A673 (cell line): ENCODE measurements around the gene PSG4. TPM values are rescaled to one million over a fixed set of nuclear protein-coding genes. Genes with fewer than 3 reads are reported as not detected.
"Not testable (repeated sequence)": the region's sequence is repeated elsewhere in the genome, so short reads cannot be mapped to it uniquely, and the experiment has no call there.

ENCODE experiments used
- BruUV-seq: library from RNA; stranded (reverse); fragments of 400-500 nt; replicated peaks from 2 replicates; lab custom pipeline; 2021; lab: Mats Ljungman, UMichigan
- CTCF ChIA-PET: fragments of 300-600 bp; sonication (Branson Sonifier 250); formaldehyde crosslinking; loops from one replicate; lab custom pipeline; 2022; ENCODE audit warnings: antibody characterized with exemption; lab: Charles Lee
- POLR2A ChIA-PET: fragments of 300-600 bp; sonication (Branson Sonifier 250); formaldehyde crosslinking; loops from one replicate; lab custom pipeline; 2022; ENCODE audit warnings: antibody characterized with exemption; ENCODE audit not compliant: low non-redundant PET; lab: Charles Lee
- DNase-seq: peaks from one replicate; pipeline ENCODE4 v3.0.0-alpha.2; 2015; ENCODE audit warnings: low spot score
- H3K27ac ChIP-seq: fragments of 200-600 bp; sonication (generic); 2 replicates; pipeline ENCODE4 v1.5.1; 2016; ENCODE audit warnings: mixed run types, low read depth, mild to moderate bottlenecking, mixed read lengths, antibody characterized with exemption, low read length; ENCODE audit not compliant: poor library complexity, severe bottlenecking
- H3K27me3 ChIP-seq: fragments of 200-600 bp; sonication (generic); replicated peaks from 2 replicates; pipeline ENCODE4 v1.6.1; 2017; ENCODE audit warnings: mixed run types, low read depth, mild to moderate bottlenecking, mixed read lengths, antibody characterized with exemption, low read length; ENCODE audit not compliant: insufficient read depth, poor library complexity
- H3K36me3 ChIP-seq: fragments of 200-600 bp; sonication (generic); 2 replicates; pipeline ENCODE4 v1.6.1; 2016; ENCODE audit warnings: mixed run types, mild to moderate bottlenecking, mixed read lengths, antibody characterized with exemption, low read length; ENCODE audit not compliant: insufficient read depth, poor library complexity, severe bottlenecking
- H3K4me1 ChIP-seq: fragments of 200-600 bp; sonication (generic); 2 replicates; pipeline ENCODE4 v1.6.1; 2017; ENCODE audit warnings: mixed run types, mild to moderate bottlenecking, mixed read lengths, antibody characterized with exemption, low read length; ENCODE audit not compliant: insufficient read depth, poor library complexity, severe bottlenecking
- H3K4me3 ChIP-seq: fragments of 200-600 bp; sonication (generic); 2 replicates; pipeline ENCODE4 v1.5.1; 2016; ENCODE audit warnings: low read depth, mixed run types, mild to moderate bottlenecking, mixed read lengths, low read length; ENCODE audit not compliant: poor library complexity, severe bottlenecking
- H3K9me3 ChIP-seq: fragments of 200-600 bp; sonication (generic); 2 replicates; pipeline ENCODE4 v1.6.1; 2016; ENCODE audit warnings: mixed run types, low read depth, mild to moderate bottlenecking, mixed read lengths, antibody characterized with exemption, low read length; ENCODE audit not compliant: poor library complexity, severe bottlenecking
- EZH2 ChIP-seq: fragments of 200-600 bp; sonication (generic); IDR thresholded peaks from 2 replicates; pipeline ENCODE4 v1.6.1; 2017; ENCODE audit warnings: borderline replicate concordance, low read depth, mild to moderate bottlenecking, mixed read lengths, antibody characterized with exemption, low read length; ENCODE audit not compliant: poor library complexity, severe bottlenecking
- intact Hi-C: fragments of 100-400 bp; cut with micrococcal nuclease; formaldehyde crosslinking; loops from one replicate; pipeline ENCODE4 v1.10.0; 2022; ENCODE audit not compliant: unreplicated experiment
- total RNA-seq: library from RNA; stranded (reverse); gene quantifications from 2 replicates; pipeline ENCODE4 v1.2.3, GENCODE V29; 2021
- TF ChIP-seq, protein P1 (sequence below): fragments of 300-800, 200-600 bp; sonication (generic); conservative IDR thresholded peaks from 2 replicates; pipeline ENCODE4 v1.5.1; 2017; ENCODE audit warnings: low read depth, mild to moderate bottlenecking, antibody characterized with exemption, low read length, moderate library complexity, mixed read lengths

The PSG4 gene
- total RNA-seq, 1 experiment from 2014 or later = not detected

DNA sequence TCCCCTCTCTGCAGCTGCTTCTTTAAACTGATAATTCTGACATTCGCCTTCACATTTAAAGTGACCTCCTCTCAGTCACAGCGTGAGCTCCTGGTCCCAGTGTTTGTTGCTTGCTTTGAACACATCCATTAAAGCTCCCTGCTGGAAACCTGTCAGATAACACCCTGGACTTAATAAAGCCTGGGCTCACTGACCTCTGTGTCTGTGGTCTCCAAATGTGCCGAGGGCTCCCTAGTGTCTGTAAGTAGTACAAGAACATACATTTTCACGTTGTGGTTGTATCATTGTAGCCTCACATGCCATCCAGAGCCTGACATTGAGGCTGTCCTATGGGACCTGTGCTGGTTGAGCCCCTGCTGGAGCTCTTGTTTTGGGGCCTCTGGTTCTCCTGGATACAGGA lies 2.6 kb upstream of the PSG4 start:
- BruUV-seq = no TSS peak
- no peaks in the 10 kb centered on the region for H3K27me3 ChIP-seq
- H3K36me3 ChIP-seq = no peaks in the 10 kb centered on the region
- CTCF ChIA-PET = no interaction called here
- no peak for TF ChIP-seq EZH2
- TF ChIP-seq, protein P1, sequence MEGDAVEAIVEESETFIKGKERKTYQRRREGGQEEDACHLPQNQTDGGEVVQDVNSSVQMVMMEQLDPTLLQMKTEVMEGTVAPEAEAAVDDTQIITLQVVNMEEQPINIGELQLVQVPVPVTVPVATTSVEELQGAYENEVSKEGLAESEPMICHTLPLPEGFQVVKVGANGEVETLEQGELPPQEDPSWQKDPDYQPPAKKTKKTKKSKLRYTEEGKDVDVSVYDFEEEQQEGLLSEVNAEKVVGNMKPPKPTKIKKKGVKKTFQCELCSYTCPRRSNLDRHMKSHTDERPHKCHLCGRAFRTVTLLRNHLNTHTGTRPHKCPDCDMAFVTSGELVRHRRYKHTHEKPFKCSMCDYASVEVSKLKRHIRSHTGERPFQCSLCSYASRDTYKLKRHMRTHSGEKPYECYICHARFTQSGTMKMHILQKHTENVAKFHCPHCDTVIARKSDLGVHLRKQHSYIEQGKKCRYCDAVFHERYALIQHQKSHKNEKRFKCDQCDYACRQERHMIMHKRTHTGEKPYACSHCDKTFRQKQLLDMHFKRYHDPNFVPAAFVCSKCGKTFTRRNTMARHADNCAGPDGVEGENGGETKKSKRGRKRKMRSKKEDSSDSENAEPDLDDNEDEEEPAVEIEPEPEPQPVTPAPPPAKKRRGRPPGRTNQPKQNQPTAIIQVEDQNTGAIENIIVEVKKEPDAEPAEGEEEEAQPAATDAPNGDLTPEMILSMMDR = no peak
- H3K4me3 ChIP-seq = no peak overlapping the region
- no peak for DNase-seq
- POLR2A ChIA-PET = no interaction called here
- intact Hi-C loops = no loop called here
- H3K27ac ChIP-seq = no peak overlapping the region
- H3K9me3 ChIP-seq = no peaks in the 10 kb centered on the region
- no peaks in the 10 kb centered on the region for H3K4me1 ChIP-seq

DNA sequence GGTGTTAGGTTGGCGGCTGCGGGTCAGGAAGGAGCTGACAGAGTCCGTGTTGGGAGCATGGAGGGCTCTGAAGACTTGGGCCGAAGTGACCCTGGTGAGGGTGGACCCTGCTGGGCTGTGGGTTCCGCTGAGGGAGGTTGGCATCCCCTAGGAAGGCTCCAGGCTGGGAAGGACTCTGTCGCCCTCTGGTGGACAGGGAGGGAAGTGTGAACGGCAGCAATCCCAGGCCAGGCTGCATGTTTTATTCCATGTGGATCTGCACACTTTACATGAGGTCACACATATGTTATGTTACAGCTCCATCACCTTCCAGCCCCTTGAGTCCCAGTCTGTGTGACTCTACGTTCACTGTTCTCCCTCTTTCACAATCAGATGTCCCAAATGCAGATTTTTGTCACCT lies 1.7 kb upstream of the PSG4 start:
- H3K27me3 ChIP-seq, H3K9me3 ChIP-seq, H3K4me1 ChIP-seq, BruUV-seq, H3K27ac ChIP-seq, POLR2A ChIA-PET, intact Hi-C loops, H3K4me3 ChIP-seq, H3K36me3 ChIP-seq: not testable (repeated sequence)
- TF ChIP-seq, protein P1 = peak; percentile 53
- CTCF ChIA-PET = interaction anchor here (0.7 kb wide), 1 partner anchor 105 kb away, joined by 6 read pairs; no protein-coding TSS in a partner anchor
- peak; percentile 12 for DNase-seq

DNA sequence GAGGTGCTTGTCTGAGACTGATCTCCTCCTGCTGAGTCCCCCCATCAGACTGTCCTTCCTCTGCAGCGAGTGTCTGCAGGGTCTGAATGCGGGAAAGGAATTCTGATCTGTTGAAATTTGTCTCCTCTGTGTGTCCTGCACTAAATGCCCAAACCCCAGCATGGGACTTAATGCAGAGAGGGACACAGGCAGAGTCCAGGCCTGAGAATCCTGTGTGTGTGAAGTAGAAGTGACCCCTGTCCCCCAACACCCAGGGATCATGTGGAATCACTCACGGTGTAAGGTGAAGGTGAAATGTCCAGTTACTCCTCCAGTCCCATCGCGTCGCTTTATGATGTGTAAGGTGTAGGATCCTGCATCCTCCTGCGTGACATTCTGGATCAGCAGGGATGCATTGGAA lies 1.8 kb downstream of the PSG4 start:
- CTCF ChIA-PET, H3K27ac ChIP-seq: not testable (repeated sequence)

DNA sequence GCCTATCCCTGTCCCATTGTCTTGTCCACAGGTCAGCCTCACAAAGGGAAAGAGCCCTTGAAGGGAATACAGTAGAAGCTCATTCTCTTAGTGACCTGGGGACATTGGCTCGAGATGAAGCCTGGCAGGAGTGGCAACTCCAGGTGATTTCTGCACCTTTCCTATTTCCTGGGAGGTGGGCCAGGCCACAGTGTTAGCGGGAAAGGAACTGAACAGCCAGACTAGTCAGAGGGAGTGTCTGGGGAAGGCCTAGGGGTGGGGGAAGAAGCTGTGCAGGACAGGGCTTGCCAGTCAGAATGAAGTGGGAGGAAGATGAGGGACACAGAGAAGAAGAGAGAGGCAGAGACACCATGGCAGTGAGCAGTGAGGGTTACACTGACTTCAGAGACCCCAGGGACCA lies 3.5 kb downstream of the PSG4 start:
- H3K27ac ChIP-seq, DNase-seq, H3K27me3 ChIP-seq, H3K36me3 ChIP-seq, BruUV-seq, CTCF ChIA-PET, POLR2A ChIA-PET, H3K4me1 ChIP-seq, H3K9me3 ChIP-seq, intact Hi-C loops, H3K4me3 ChIP-seq: not testable (repeated sequence)

More for the DNA sequence above, 1.8 kb downstream of the PSG4 start:
- H3K36me3 ChIP-seq, H3K4me3 ChIP-seq, DNase-seq, H3K9me3 ChIP-seq, H3K27me3 ChIP-seq, H3K4me1 ChIP-seq, intact Hi-C loops, BruUV-seq, POLR2A ChIA-PET: not testable (repeated sequence)

DNA sequence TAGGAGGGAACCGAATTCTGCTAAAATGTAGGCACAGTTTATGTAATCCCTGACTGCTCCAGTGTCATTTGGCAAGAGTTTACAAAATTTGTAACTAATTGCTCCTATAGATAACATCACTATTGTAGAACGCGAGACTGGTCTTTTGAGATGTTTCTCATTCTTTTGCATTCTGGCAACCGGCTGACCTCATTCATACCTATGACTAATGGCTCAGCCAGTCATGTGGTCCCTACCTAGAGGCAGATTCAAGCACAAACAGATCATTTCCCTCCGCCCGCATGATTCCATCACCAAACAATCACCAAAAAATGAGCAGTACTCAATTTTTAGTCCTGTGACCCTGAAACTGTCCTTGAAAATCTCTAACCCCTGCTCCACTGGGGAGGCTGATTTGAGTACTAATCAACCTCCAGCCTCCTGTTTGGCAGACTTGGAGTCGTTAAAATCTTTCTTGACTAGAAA lies 4.1 kb downstream of the PSG4 start:
- H3K4me1 ChIP-seq, H3K9me3 ChIP-seq, POLR2A ChIA-PET, H3K27me3 ChIP-seq, BruUV-seq, H3K4me3 ChIP-seq, CTCF ChIA-PET, intact Hi-C loops, DNase-seq, H3K27ac ChIP-seq, H3K36me3 ChIP-seq: not testable (repeated sequence)
